HG03432 (cell line): ENCODE results near the gene PRDM9.
"Not testable (repeated sequence)": the region's sequence is repeated elsewhere in the genome, so short reads cannot be mapped to it uniquely, and the experiment has no call there.

Source experiments
- ATAC-seq: cut with Tn5 transposase; IDR thresholded peaks from one replicate; pipeline ENCODE4 v1.9.1; 2021; ENCODE audit warnings: mild to moderate bottlenecking, moderate library complexity; ENCODE audit not compliant: unreplicated experiment

Gene PRDM9

GRCh38 chr5:23507278-23507685 is at the start of gene PRDM9:
TSS of gene PRDM9 (plus strand) at chr5:23507609. CDS start at chr5:23509034, 1,425 bp downstream.
- no peak for ATAC-seq

GRCh38 chr5:23457780-23458179 is 49.6 kb upstream of the PRDM9 start:
- ATAC-seq, result no peak

GRCh38 chr5:23459214-23459613 is 48.2 kb upstream of the PRDM9 start:
- ATAC-seq, result no peak

- no peak for ATAC-seq
Measured at GRCh38 chr5:23461576-23461975, 45.8 kb upstream of the PRDM9 start.

GRCh38 chr5:23466401-23466912 is 41.0 kb upstream of the PRDM9 start:
- ATAC-seq, result no peak

- ATAC-seq, result no peak
Measured at GRCh38 chr5:23468658-23469057, 38.8 kb upstream of the PRDM9 start.

GRCh38 chr5:23473915-23474314 is 33.5 kb upstream of the PRDM9 start:
- ATAC-seq, result no peak

GRCh38 chr5:23474315-23474714 is 33.1 kb upstream of the PRDM9 start:
- no peak for ATAC-seq

GRCh38 chr5:23476580-23476979 is 30.8 kb upstream of the PRDM9 start:
- no peak for ATAC-seq

GRCh38 chr5:23482642-23483041 is 24.8 kb upstream of the PRDM9 start:
- no peak for ATAC-seq

- no peak for ATAC-seq
Measured at GRCh38 chr5:23483090-23483489, 24.3 kb upstream of the PRDM9 start.

GRCh38 chr5:23484096-23484495 is 23.3 kb upstream of the PRDM9 start:
- ATAC-seq, result no peak

- not testable (repeated sequence) for ATAC-seq
Measured at GRCh38 chr5:23486227-23486626, 21.2 kb upstream of the PRDM9 start.

GRCh38 chr5:23490993-23491392 is 16.4 kb upstream of the PRDM9 start:
- no peak for ATAC-seq

GRCh38 chr5:23494558-23494957 is 12.9 kb upstream of the PRDM9 start:
- ATAC-seq, result no peak

GRCh38 chr5:23496576-23496975 is 10.8 kb upstream of the PRDM9 start:
- no peak for ATAC-seq

GRCh38 chr5:23506329-23507236 is 826 bp upstream of the PRDM9 start:
- no peak for ATAC-seq

- ATAC-seq, result not testable (repeated sequence)
Measured at GRCh38 chr5:23510434-23510833, 3.0 kb downstream of the PRDM9 start.

GRCh38 chr5:23522553-23522952 is 15.1 kb downstream of the PRDM9 start:
- no peak for ATAC-seq

GRCh38 chr5:23523031-23523430 is 15.6 kb downstream of the PRDM9 start:
- ATAC-seq, result no peak

GRCh38 chr5:23523998-23524397 is 16.6 kb downstream of the PRDM9 start:
- no peak for ATAC-seq

GRCh38 chr5:23525751-23526150 is 18.3 kb downstream of the PRDM9 start:
- no peak for ATAC-seq
